Measurements from ENCODE around the gene PRTN3. TPM values are rescaled to one million over a fixed set of nuclear protein-coding genes. Genes with fewer than 3 reads are reported as not detected.

PRTN3 gene
- total RNA-seq, 1 experiment from 2014 or later = not detected

GRCh38 chr19:843836-844545 is 3.2 kb downstream of the PRTN3 start:
- BruUV-seq (replicated peaks) = no TSS peak
- no peak for DNase-seq
- Histone ChIP-seq H4K20me1 (ENCODE audit: insufficient read depth) (no peaks in the 10 kb centered on the region), H3K4me1 (replicated peaks; ENCODE audit: insufficient read depth) (no peaks in the 10 kb centered on the region; the same call in 1 of the 2 replicates), H3K27me3 (ENCODE audit: insufficient read depth, low read depth) (peaks cover 57% of the 10 kb centered on the region), H3F3A (ENCODE audit: insufficient read depth, low read depth) (peaks cover 8% of the 10 kb centered on the region; the same call in 1 of the 2 replicates), H3K79me2 (ENCODE audit: low read depth) (no peaks in the 10 kb centered on the region), H3K9me3 (ENCODE audit: insufficient read depth, low read depth) (no peaks in the 10 kb centered on the region), H2AFZ (no peak overlapping the region), H3K27ac (no peak overlapping the region), H3K36me3 (ENCODE audit: low read depth) (no peaks in the 10 kb centered on the region), H3K4me2 (peak overlapping the region; percentile 82), H3K9me2 (ENCODE audit: insufficient read depth) (no peaks in the 10 kb centered on the region), H3K4me3 (peak overlapping the region; percentile 44)
- intact Hi-C loops (cut with micrococcal nuclease; ENCODE audit: unreplicated experiment) = no loop called here
- no peak for TF ChIP-seq CTCF (conservative IDR thresholded peaks at IDR 0.05)
- no peak for TF ChIP-seq EZH2 (IDR thresholded peaks at IDR 0.05; ENCODE audit: low read depth)
- ChIA-PET CTCF (no interaction called here), POLR2A (ENCODE audit: unreplicated experiment) (no interaction called here)

GRCh38 chr19:844546-844971 is 3.8 kb downstream of the PRTN3 start:
- H3K27ac ChIP-seq = no peak overlapping the region
- no peaks in the 10 kb centered on the region for H3K9me3 ChIP-seq (ENCODE audit: insufficient read depth, low read depth)
- no peaks in the 10 kb centered on the region for H3K36me3 ChIP-seq (ENCODE audit: low read depth)
- no peaks in the 10 kb centered on the region for H3K9me2 ChIP-seq (ENCODE audit: insufficient read depth)
- no peak overlapping the region for H2AFZ ChIP-seq
- peak overlapping the region; percentile 51 for H3K4me2 ChIP-seq
- no peak overlapping the region; the same call in 1 of the 2 replicates for H3K4me3 ChIP-seq
- TF ChIP-seq EZH2 (IDR thresholded peaks at IDR 0.05; ENCODE audit: low read depth) = peak; percentile 55; the same call in 1 of the 2 replicates
- no peak for TF ChIP-seq CTCF (conservative IDR thresholded peaks at IDR 0.05)
- intact Hi-C loops (cut with micrococcal nuclease; ENCODE audit: unreplicated experiment) = no loop called here
- no peaks in the 10 kb centered on the region for H3K79me2 ChIP-seq (ENCODE audit: low read depth)
- H4K20me1 ChIP-seq (ENCODE audit: insufficient read depth) = no peaks in the 10 kb centered on the region
- ChIA-PET POLR2A (ENCODE audit: unreplicated experiment) (no interaction called here), CTCF (interaction anchor here (0.6 kb wide), 1 partner anchor 20 kb away, joined by 8 read pairs; no protein-coding TSS in a partner anchor)
- H3F3A ChIP-seq (ENCODE audit: insufficient read depth, low read depth) = peaks cover 10% of the 10 kb centered on the region; the same call in 1 of the 2 replicates
- BruUV-seq (replicated peaks) = no TSS peak
- DNase-seq = no peak
- peaks cover 57% of the 10 kb centered on the region for H3K27me3 ChIP-seq (ENCODE audit: insufficient read depth, low read depth)
- no peaks in the 10 kb centered on the region; the same call in 1 of the 2 replicates for H3K4me1 ChIP-seq (replicated peaks; ENCODE audit: insufficient read depth)

GRCh38 chr19:845707-846521 is 5.1 kb downstream of the PRTN3 start:
- no peak overlapping the region for H3K27ac ChIP-seq
- H4K20me1 ChIP-seq (ENCODE audit: insufficient read depth) = no peaks in the 10 kb centered on the region; the same call in 1 of the 2 replicates
- H3K79me2 ChIP-seq (ENCODE audit: low read depth) = no peaks in the 10 kb centered on the region
- no peak overlapping the region for H2AFZ ChIP-seq
- H3K4me2 ChIP-seq = no peak overlapping the region
- H3F3A ChIP-seq (ENCODE audit: insufficient read depth, low read depth) = peaks cover 22% of the 10 kb centered on the region; the same call in 1 of the 2 replicates
- intact Hi-C loops (cut with micrococcal nuclease; ENCODE audit: unreplicated experiment) = no loop called here
- DNase-seq = no peak
- peaks cover 57% of the 10 kb centered on the region for H3K27me3 ChIP-seq (ENCODE audit: insufficient read depth, low read depth)
- no peaks in the 10 kb centered on the region for H3K36me3 ChIP-seq (ENCODE audit: low read depth)
- H3K4me3 ChIP-seq = no peak overlapping the region
- H3K9me2 ChIP-seq (ENCODE audit: insufficient read depth) = no peaks in the 10 kb centered on the region
- CTCF ChIA-PET = no interaction called here
- H3K9me3 ChIP-seq (ENCODE audit: insufficient read depth, low read depth) = no peaks in the 10 kb centered on the region
- POLR2A ChIA-PET (ENCODE audit: unreplicated experiment) = no interaction called here
- peaks cover 5% of the 10 kb centered on the region for H3K4me1 ChIP-seq (replicated peaks; ENCODE audit: insufficient read depth)
- TF ChIP-seq EZH2 (IDR thresholded peaks at IDR 0.05; ENCODE audit: low read depth) (no peak), CTCF (conservative IDR thresholded peaks at IDR 0.05) (no peak)
- no TSS peak for BruUV-seq (replicated peaks)
